HL-60 (cell line): ENCODE measurements around the gene RBPJ.

Experiments used
- CTCF ChIP-seq: IDR thresholded peaks from one replicate; pipeline ENCODE4 v1.5.1; 2011; ENCODE audit warnings: low read length, control low read depth, inconsistent platforms; ENCODE audit not compliant: insufficient read depth
- GABPA ChIP-seq: IDR thresholded peaks from 2 replicates; pipeline ENCODE4 v1.6.1; 2012; ENCODE audit warnings: low read depth
- POLR2AphosphoS5 ChIP-seq: IDR thresholded peaks from 2 replicates; pipeline ENCODE4 v1.6.1; 2012; ENCODE audit warnings: low read depth
- SPI1 ChIP-seq: IDR thresholded peaks from 2 replicates; pipeline ENCODE4 v1.6.1; 2012; ENCODE audit warnings: low read depth, mild to moderate bottlenecking, borderline replicate concordance

- no peak for TF ChIP-seq CTCF
- no peak for TF ChIP-seq SPI1
- no peak for TF ChIP-seq GABPA
- no peak for TF ChIP-seq POLR2AphosphoS5
These were observed 100.1 kb downstream of the RBPJ start for GRCh38 chr4:26420913-26421312.
